Panc1 (cell line): Measurements from ENCODE around the gene CRLF2.

Experiments
- POLR2AphosphoS5 ChIP-seq: IDR thresholded peaks from 2 replicates; pipeline ENCODE4 v1.6.1; 2012; ENCODE audit warnings: mild to moderate bottlenecking, low read depth, low read length, moderate library complexity
- SIN3A ChIP-seq: IDR thresholded peaks from 2 replicates; pipeline ENCODE4 v1.6.1; 2012; ENCODE audit warnings: low read depth, mild to moderate bottlenecking, low read length, moderate library complexity, borderline replicate concordance; ENCODE audit not compliant: insufficient read depth
- TCF7L2 ChIP-seq: IDR thresholded peaks from 2 replicates; pipeline ENCODE4 v1.6.1; 2011; ENCODE audit warnings: mild to moderate bottlenecking, low read depth, low read length, inconsistent platforms
- TF ChIP-seq, protein P1 (sequence below): fragments of 450-650 bp; IDR thresholded peaks from 2 replicates; pipeline ENCODE4 v1.5.1; 2017; ENCODE audit warnings: mild to moderate bottlenecking
- TF ChIP-seq, protein P2 (sequence below), 2 experiments: IDR thresholded peaks; 2 replicates each; pipeline ENCODE4 v1.6.1; 2011 to 2012; ENCODE audit warnings: low read depth in 2 of 2, control low read depth in 1 of 2, low read length in 1 of 2, mild to moderate bottlenecking in 1 of 2, moderate library complexity in 1 of 2; ENCODE audit not compliant: insufficient read depth in 1 of 2

DNA sequence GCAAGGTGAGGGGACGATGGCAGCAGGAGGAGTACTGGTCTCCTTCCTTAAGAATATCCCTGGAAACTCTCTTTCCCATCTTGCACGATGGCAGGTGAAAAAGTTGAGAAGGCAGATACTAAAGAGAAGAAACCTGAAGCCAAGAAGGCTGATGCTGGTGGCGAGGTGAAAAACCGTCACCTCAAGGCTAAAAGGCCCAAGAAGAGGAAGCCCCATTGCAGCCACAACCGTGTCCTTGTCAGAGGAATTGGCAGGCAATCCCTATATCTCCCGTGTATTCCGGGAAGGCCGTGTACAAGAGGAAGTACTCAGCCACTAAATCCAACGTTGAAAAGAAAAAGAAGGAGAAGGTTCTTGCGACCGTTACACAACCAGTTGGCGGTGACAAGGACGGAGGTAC is 40.0 kb downstream of the CRLF2 start:
- TF ChIP-seq, protein P1, sequence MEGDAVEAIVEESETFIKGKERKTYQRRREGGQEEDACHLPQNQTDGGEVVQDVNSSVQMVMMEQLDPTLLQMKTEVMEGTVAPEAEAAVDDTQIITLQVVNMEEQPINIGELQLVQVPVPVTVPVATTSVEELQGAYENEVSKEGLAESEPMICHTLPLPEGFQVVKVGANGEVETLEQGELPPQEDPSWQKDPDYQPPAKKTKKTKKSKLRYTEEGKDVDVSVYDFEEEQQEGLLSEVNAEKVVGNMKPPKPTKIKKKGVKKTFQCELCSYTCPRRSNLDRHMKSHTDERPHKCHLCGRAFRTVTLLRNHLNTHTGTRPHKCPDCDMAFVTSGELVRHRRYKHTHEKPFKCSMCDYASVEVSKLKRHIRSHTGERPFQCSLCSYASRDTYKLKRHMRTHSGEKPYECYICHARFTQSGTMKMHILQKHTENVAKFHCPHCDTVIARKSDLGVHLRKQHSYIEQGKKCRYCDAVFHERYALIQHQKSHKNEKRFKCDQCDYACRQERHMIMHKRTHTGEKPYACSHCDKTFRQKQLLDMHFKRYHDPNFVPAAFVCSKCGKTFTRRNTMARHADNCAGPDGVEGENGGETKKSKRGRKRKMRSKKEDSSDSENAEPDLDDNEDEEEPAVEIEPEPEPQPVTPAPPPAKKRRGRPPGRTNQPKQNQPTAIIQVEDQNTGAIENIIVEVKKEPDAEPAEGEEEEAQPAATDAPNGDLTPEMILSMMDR: no peak
- TF ChIP-seq SIN3A (no peak), POLR2AphosphoS5 (no peak), TCF7L2 (no peak)
- TF ChIP-seq, protein P2, sequence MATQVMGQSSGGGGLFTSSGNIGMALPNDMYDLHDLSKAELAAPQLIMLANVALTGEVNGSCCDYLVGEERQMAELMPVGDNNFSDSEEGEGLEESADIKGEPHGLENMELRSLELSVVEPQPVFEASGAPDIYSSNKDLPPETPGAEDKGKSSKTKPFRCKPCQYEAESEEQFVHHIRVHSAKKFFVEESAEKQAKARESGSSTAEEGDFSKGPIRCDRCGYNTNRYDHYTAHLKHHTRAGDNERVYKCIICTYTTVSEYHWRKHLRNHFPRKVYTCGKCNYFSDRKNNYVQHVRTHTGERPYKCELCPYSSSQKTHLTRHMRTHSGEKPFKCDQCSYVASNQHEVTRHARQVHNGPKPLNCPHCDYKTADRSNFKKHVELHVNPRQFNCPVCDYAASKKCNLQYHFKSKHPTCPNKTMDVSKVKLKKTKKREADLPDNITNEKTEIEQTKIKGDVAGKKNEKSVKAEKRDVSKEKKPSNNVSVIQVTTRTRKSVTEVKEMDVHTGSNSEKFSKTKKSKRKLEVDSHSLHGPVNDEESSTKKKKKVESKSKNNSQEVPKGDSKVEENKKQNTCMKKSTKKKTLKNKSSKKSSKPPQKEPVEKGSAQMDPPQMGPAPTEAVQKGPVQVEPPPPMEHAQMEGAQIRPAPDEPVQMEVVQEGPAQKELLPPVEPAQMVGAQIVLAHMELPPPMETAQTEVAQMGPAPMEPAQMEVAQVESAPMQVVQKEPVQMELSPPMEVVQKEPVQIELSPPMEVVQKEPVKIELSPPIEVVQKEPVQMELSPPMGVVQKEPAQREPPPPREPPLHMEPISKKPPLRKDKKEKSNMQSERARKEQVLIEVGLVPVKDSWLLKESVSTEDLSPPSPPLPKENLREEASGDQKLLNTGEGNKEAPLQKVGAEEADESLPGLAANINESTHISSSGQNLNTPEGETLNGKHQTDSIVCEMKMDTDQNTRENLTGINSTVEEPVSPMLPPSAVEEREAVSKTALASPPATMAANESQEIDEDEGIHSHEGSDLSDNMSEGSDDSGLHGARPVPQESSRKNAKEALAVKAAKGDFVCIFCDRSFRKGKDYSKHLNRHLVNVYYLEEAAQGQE (IDR thresholded peaks at IDR 0.05; ENCODE audit: insufficient read depth in 1 of 2, low read depth in 2 of 2, low read length in 1 of 2): no peak
